K562 (cell line): Measurements from ENCODE around the gene INCA1. TPM values are rescaled to one million over a fixed set of nuclear protein-coding genes. Genes with fewer than 3 reads are reported as not detected.

Experiments
- CHCHD3 ChIP-seq: fragments of 250-450 bp; sonication (Bioruptor Pico); IDR thresholded peaks from 2 replicates; pipeline ENCODE4 v2.1.2; 2022; ENCODE audit warnings: mild to moderate bottlenecking
- DNMT1 ChIP-seq: fragments of 450-650 bp; IDR thresholded peaks from 2 replicates; pipeline ENCODE4 v1.6.1; 2016; ENCODE audit warnings: antibody characterized with exemption, mild to moderate bottlenecking
- EZH2 ChIP-seq: IDR thresholded peaks from 2 replicates; pipeline ENCODE4 v1.6.1; 2012; ENCODE audit warnings: low read depth, mild to moderate bottlenecking, inconsistent platforms, low read length, borderline replicate concordance
- FOXJ2 ChIP-seq: fragments of 200-800 bp; sonication (Bioruptor generic); IDR thresholded peaks from 2 replicates; pipeline ENCODE4 v1.6.1; 2016; ENCODE audit warnings: missing genetic modification characterization, missing compliant biosample characterization
- KHSRP ChIP-seq: fragments of 450-650 bp; IDR thresholded peaks from 2 replicates; pipeline ENCODE4 v1.6.1; 2017
- MEIS2 ChIP-seq: fragments of 450-650 bp; IDR thresholded peaks from 2 replicates; pipeline ENCODE4 v1.6.1; 2014; ENCODE audit warnings: mild to moderate bottlenecking; ENCODE audit not compliant: partially characterized antibody
- NFE2 ChIP-seq: IDR thresholded peaks from 2 replicates; pipeline ENCODE4 v1.6.1; 2014; ENCODE audit warnings: antibody characterized with exemption, low read depth
- NRF1 ChIP-seq, 2 experiments: fragments of 450-650 bp; IDR thresholded peaks in 1 of 2; conservative IDR thresholded peaks in 1 of 2; 2 replicates each; pipeline ENCODE4 v1.6.1; 2014; ENCODE audit warnings: mild to moderate bottlenecking in 2 of 2
- PCBP2 ChIP-seq: fragments of 200-400 bp; formaldehyde crosslinking; IDR thresholded peaks from 2 replicates; pipeline ENCODE4 v1.6.1; 2018; ENCODE audit warnings: low read length, low read depth, mild to moderate bottlenecking, moderate library complexity; ENCODE audit not compliant: poor library complexity, severe bottlenecking
- RBM17 ChIP-seq: fragments of 200-400 bp; formaldehyde crosslinking; IDR thresholded peaks from 2 replicates; pipeline ENCODE4 v1.6.1; 2017; ENCODE audit warnings: low read depth, mild to moderate bottlenecking, low read length, borderline replicate concordance
- SIN3A ChIP-seq, 2 experiments: fragments of 150-350 bp in 1 of 2; IDR thresholded peaks; 2 replicates each; pipeline ENCODE4 v1.6.1; 2011 to 2016; ENCODE audit warnings: borderline replicate concordance in 2 of 2, low read depth in 2 of 2, low read length in 2 of 2, mild to moderate bottlenecking in 2 of 2, moderate library complexity in 2 of 2; ENCODE audit not compliant: control insufficient read depth in 1 of 2
- SMAD4 ChIP-seq: fragments of 250-450 bp; sonication (Bioruptor Pico); conservative IDR thresholded peaks from 2 replicates; pipeline ENCODE4 v1.8.0; 2021; ENCODE audit warnings: inconsistent platforms, mild to moderate bottlenecking, moderate library complexity
- SNIP1 ChIP-seq: fragments of 450-650 bp; IDR thresholded peaks from 2 replicates; pipeline ENCODE4 v1.7.1; 2017; ENCODE audit warnings: low read depth, mild to moderate bottlenecking
- TBP ChIP-seq: optimal IDR thresholded peaks from 2 replicates; pipeline ENCODE3; 2011; ENCODE audit warnings: low read depth, low read length, improper control_type of control experiment
- TEAD2 ChIP-seq: fragments of 450-650 bp; IDR thresholded peaks from 2 replicates; pipeline ENCODE4 v1.6.1; 2016; ENCODE audit warnings: missing genetic modification characterization, control low read depth, missing compliant biosample characterization
- ZBTB7A ChIP-seq: IDR thresholded peaks from 2 replicates; pipeline ENCODE4 v1.6.1; 2011; ENCODE audit warnings: low read depth, mild to moderate bottlenecking, low read length, moderate library complexity, borderline replicate concordance; ENCODE audit not compliant: control insufficient read depth
- ZC3H4 ChIP-seq: sonication (generic); formaldehyde crosslinking; IDR thresholded peaks from 2 replicates; pipeline ENCODE4 v1.9.0; 2021; ENCODE audit warnings: missing genetic modification reagents, borderline replicate concordance
- ZNF197 ChIP-seq: fragments of 200-800 bp; sonication (Bioruptor generic); IDR thresholded peaks from 2 replicates; pipeline ENCODE4 v1.6.1; 2016; ENCODE audit warnings: low read depth, missing genetic modification characterization, missing compliant biosample characterization
- ZNF76 ChIP-seq: fragments of 250-450 bp; sonication (Bioruptor Pico); IDR thresholded peaks from 2 replicates; pipeline ENCODE4 v1.4.0; 2020; ENCODE audit warnings: mild to moderate bottlenecking, moderate library complexity, borderline replicate concordance
- ZNF830 ChIP-seq: fragments of 250-450 bp; sonication (Bioruptor Pico); IDR thresholded peaks from 2 replicates; pipeline ENCODE4 v1.5.0; 2021; ENCODE audit warnings: mild to moderate bottlenecking
- polyA plus RNA-seq, 8 experiments: library from polyadenylated mRNA; depleted of rRNA in 4 of 8; stranded (reverse) in 5 of 8; unstranded in 3 of 8; fragments of >200 nt; fragmentation: Nextera tagmentation in 2 of 8; fragmentation: Illumina TruSeq in 1 of 8; extraction: Ambion mirVana in 2 of 8; extraction: Trizol in 1 of 8; gene quantifications; 2 replicates each; pipeline versions ENCODE4 v1.2.1 to v1.2.3, GENCODE V29; 2011 to 2014; ENCODE audit warnings: inconsistent platforms in 1 of 8, missing spikeins in 1 of 8
- total RNA-seq, 7 experiments: library from RNA; depleted of rRNA in 6 of 7; stranded (reverse); fragments of >200 nt in 6 of 7; fragmentation: Illumina TruSeq in 2 of 7; extraction: Trizol in 2 of 7; gene quantifications; 2 replicates each; pipeline versions ENCODE4 v1.2.1 to v1.2.3, GENCODE V29; 2011 to 2021; ENCODE audit warnings: low replicate concordance in 1 of 7
- TF ChIP-seq, protein P1 (sequence below): sonication (generic); formaldehyde crosslinking; IDR thresholded peaks from 2 replicates; pipeline ENCODE4 v1.8.0; 2023; ENCODE audit warnings: mild to moderate bottlenecking, missing genetic modification reagents
- TF ChIP-seq, protein P2 (sequence below): sonication (generic); IDR thresholded peaks from 2 replicates; pipeline ENCODE4 v1.6.1; 2016
- TF ChIP-seq, protein P3 (sequence below), 2 experiments: IDR thresholded peaks; 2 replicates each; pipeline ENCODE4 v1.6.1; 2011; ENCODE audit warnings: borderline replicate concordance in 1 of 2, control low read depth in 1 of 2, low read depth in 1 of 2, low read length in 1 of 2, mild to moderate bottlenecking in 1 of 2, mixed read lengths in 1 of 2, moderate library complexity in 1 of 2; ENCODE audit not compliant: insufficient read depth in 1 of 2, insufficient read length in 1 of 2, poor library complexity in 1 of 2, severe bottlenecking in 1 of 2; ENCODE audit errors: extremely low read depth in 1 of 2

The INCA1 gene
- total and polyA plus RNA-seq, 9 of the 15 experiments (the other 6 are each of a cell fraction or from before 2014, with no cell fraction given): 0.08 to 0.50 (median 0.13) TPM; not detected in 4

DNA sequence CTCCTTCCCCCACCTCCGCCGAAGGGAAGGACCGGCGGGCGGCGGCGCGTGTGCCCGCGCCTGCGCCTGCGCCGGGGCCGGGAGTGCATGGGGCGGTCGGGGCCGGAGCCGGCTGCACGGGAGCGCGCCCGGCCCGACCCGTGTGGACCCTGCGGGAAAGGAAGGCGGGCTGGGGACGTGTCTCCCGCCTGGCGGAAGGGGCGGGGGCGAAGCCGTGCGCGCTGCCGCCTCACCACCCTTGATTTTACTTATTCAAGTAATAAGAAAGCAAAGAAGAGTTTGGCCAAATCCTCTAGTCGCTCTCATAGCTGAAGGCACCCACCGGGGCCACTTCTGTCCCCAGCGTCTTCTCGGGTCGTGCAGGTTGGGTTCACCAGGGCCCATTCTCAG is 48.4 kb downstream of the INCA1 start (continued):
- TF ChIP-seq SIN3A (IDR thresholded peaks at IDR 0.05; ENCODE audit: borderline replicate concordance in 2 of 2, control insufficient read depth in 1 of 2, low read depth in 2 of 2, low read length in 2 of 2) (0 out of 4 replicates have a peak, but pooled peaks of 1 of the 2 experiments have one; percentile 14), MEIS2 (peak; percentile 70), NFE2 (no peak), SNIP1 (no peak), RBM17 (no peak), PCBP2 (no peak), DNMT1 (no peak), KHSRP (no peak), EZH2 (no peak), SMAD4 (CRISPR knock-in tag) (peak; percentile 18), ZNF197 (CRISPR knock-in tag) (no peak), CHCHD3 (CRISPR knock-in tag) (no peak), FOXJ2 (tag) (0 out of 2 replicates have a peak, but pooled peaks have one; percentile 8), TEAD2 (tag) (no peak), ZNF76 (CRISPR knock-in tag) (no peak), ZC3H4 (CRISPR knock-in tag) (no peak), ZBTB7A (peak; percentile 67; the same call in 1 of the 2 replicates), ZNF830 (CRISPR knock-in tag) (no peak), NRF1 (conservative IDR thresholded peaks at IDR 0.05 in 1 of 2, IDR thresholded peaks at IDR 0.05 in 1 of 2) (peak; percentile 93 to 94), TBP (no peak)
- TF ChIP-seq, protein P1, sequence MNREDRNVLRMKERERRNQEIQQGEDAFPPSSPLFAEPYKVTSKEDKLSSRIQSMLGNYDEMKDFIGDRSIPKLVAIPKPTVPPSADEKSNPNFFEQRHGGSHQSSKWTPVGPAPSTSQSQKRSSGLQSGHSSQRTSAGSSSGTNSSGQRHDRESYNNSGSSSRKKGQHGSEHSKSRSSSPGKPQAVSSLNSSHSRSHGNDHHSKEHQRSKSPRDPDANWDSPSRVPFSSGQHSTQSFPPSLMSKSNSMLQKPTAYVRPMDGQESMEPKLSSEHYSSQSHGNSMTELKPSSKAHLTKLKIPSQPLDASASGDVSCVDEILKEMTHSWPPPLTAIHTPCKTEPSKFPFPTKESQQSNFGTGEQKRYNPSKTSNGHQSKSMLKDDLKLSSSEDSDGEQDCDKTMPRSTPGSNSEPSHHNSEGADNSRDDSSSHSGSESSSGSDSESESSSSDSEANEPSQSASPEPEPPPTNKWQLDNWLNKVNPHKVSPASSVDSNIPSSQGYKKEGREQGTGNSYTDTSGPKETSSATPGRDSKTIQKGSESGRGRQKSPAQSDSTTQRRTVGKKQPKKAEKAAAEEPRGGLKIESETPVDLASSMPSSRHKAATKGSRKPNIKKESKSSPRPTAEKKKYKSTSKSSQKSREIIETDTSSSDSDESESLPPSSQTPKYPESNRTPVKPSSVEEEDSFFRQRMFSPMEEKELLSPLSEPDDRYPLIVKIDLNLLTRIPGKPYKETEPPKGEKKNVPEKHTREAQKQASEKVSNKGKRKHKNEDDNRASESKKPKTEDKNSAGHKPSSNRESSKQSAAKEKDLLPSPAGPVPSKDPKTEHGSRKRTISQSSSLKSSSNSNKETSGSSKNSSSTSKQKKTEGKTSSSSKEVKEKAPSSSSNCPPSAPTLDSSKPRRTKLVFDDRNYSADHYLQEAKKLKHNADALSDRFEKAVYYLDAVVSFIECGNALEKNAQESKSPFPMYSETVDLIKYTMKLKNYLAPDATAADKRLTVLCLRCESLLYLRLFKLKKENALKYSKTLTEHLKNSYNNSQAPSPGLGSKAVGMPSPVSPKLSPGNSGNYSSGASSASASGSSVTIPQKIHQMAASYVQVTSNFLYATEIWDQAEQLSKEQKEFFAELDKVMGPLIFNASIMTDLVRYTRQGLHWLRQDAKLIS (CRISPR knock-in tag): 0 out of 2 replicates have a peak, but pooled peaks have one; percentile 1
- TF ChIP-seq, protein P2, sequence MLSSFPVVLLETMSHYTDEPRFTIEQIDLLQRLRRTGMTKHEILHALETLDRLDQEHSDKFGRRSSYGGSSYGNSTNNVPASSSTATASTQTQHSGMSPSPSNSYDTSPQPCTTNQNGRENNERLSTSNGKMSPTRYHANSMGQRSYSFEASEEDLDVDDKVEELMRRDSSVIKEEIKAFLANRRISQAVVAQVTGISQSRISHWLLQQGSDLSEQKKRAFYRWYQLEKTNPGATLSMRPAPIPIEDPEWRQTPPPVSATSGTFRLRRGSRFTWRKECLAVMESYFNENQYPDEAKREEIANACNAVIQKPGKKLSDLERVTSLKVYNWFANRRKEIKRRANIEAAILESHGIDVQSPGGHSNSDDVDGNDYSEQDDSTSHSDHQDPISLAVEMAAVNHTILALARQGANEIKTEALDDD: no peak
- TF ChIP-seq, protein P3, sequence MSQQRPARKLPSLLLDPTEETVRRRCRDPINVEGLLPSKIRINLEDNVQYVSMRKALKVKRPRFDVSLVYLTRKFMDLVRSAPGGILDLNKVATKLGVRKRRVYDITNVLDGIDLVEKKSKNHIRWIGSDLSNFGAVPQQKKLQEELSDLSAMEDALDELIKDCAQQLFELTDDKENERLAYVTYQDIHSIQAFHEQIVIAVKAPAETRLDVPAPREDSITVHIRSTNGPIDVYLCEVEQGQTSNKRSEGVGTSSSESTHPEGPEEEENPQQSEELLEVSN (IDR thresholded peaks at IDR 0.05; ENCODE audit: borderline replicate concordance in 1 of 2, extremely low read depth in 1 of 2, insufficient read depth in 1 of 2, insufficient read length in 1 of 2, low read depth in 1 of 2, low read length in 1 of 2, poor library complexity in 1 of 2, severe bottlenecking in 1 of 2): peak; percentile 25 to 41
